RWPE2 (cell line): ENCODE results near the gene TRPM1.

Experiments
- ATAC-seq: fragments of 200-7000 bp; cut with Tn5 transposase; 3 replicates; pipeline ENCODE4 v1.9.1; 2021; ENCODE audit warnings: low read depth
- DNase-seq: peaks from one replicate; pipeline ENCODE4 v3.0.0-alpha.2; 2020; ENCODE audit warnings: low spot score
- H3K27ac ChIP-seq: fragments of 450-650 bp; 2 replicates; pipeline ENCODE4 v1.5.1; 2017; ENCODE audit warnings: mild to moderate bottlenecking; ENCODE audit not compliant: poor library complexity, severe bottlenecking
- H3K27me3 ChIP-seq: fragments of 250-450 bp; sonication (Bioruptor Pico); 2 replicates; pipeline ENCODE4 v1.5.1; 2021; ENCODE audit warnings: mild to moderate bottlenecking, moderate library complexity; ENCODE audit not compliant: insufficient read depth, poor library complexity, severe bottlenecking
- H3K36me3 ChIP-seq: fragments of 250-450 bp; sonication (Bioruptor Pico); 2 replicates; pipeline ENCODE4 v1.5.1; 2020; ENCODE audit warnings: low read depth, mild to moderate bottlenecking, moderate library complexity
- H3K4me1 ChIP-seq: fragments of 250-450 bp; sonication (Bioruptor Pico); 2 replicates; pipeline ENCODE4 v1.5.1; 2021; ENCODE audit warnings: mild to moderate bottlenecking, moderate library complexity; ENCODE audit not compliant: insufficient read depth, poor library complexity, severe bottlenecking
- H3K4me3 ChIP-seq: fragments of 250-450 bp; sonication (Bioruptor Pico); 2 replicates; pipeline ENCODE4 v1.5.1; 2021; ENCODE audit warnings: mild to moderate bottlenecking, moderate library complexity; ENCODE audit not compliant: severe bottlenecking
- H3K9me3 ChIP-seq: fragments of 250-450 bp; sonication (Bioruptor Pico); 2 replicates; pipeline ENCODE4 v1.5.1; 2021; ENCODE audit warnings: mild to moderate bottlenecking, moderate library complexity; ENCODE audit not compliant: severe bottlenecking
- TF ChIP-seq, protein P1 (sequence below): fragments of 450-650 bp; IDR thresholded peaks from one replicate; pipeline ENCODE4 v1.5.1; 2017; ENCODE audit warnings: mild to moderate bottlenecking, moderate library complexity; ENCODE audit not compliant: poor library complexity, severe bottlenecking

The TRPM1 gene

GRCh38 chr15:31049111-31049510, 52.4 kb downstream of the TRPM1 start:
- Histone ChIP-seq H3K4me1 (no peaks in the 10 kb centered on the region), H3K4me3 (no peak overlapping the region), H3K27ac (no peak overlapping the region), H3K36me3 (no peaks in the 10 kb centered on the region), H3K27me3 (no peaks in the 10 kb centered on the region), H3K9me3 (no peaks in the 10 kb centered on the region)
- ATAC-seq (no peak), DNase-seq (no peak)
- TF ChIP-seq, protein P1, sequence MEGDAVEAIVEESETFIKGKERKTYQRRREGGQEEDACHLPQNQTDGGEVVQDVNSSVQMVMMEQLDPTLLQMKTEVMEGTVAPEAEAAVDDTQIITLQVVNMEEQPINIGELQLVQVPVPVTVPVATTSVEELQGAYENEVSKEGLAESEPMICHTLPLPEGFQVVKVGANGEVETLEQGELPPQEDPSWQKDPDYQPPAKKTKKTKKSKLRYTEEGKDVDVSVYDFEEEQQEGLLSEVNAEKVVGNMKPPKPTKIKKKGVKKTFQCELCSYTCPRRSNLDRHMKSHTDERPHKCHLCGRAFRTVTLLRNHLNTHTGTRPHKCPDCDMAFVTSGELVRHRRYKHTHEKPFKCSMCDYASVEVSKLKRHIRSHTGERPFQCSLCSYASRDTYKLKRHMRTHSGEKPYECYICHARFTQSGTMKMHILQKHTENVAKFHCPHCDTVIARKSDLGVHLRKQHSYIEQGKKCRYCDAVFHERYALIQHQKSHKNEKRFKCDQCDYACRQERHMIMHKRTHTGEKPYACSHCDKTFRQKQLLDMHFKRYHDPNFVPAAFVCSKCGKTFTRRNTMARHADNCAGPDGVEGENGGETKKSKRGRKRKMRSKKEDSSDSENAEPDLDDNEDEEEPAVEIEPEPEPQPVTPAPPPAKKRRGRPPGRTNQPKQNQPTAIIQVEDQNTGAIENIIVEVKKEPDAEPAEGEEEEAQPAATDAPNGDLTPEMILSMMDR = no peak

DNA sequence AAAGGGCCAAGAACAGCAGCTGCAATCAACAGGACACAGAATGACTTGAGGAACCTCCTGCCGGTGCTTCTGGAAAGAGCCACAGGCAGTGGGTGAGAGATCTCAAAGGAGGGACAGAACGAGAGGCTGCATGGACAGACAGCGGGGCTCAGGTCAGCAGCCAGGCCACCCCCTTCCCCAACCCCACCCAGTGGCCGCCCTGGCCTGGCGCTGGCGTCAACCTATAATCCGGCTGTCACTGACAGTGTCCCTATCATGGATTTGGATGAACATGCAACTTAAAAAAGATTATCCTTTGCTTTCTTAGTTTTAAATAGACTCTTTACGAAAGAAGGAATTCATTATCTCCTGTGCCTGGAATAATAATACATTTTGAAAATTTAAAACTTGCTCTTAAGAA, 54.1 kb downstream of the TRPM1 start:
- no peaks in the 10 kb centered on the region for H3K9me3 ChIP-seq
- DNase-seq (no peak), ATAC-seq (no peak)
- no peak overlapping the region for H3K4me3 ChIP-seq
- TF ChIP-seq, protein P1 = no peak
- H3K4me1 ChIP-seq = no peaks in the 10 kb centered on the region
- no peaks in the 10 kb centered on the region for H3K36me3 ChIP-seq
- H3K27me3 ChIP-seq = no peaks in the 10 kb centered on the region
- H3K27ac ChIP-seq = no peak overlapping the region

- TF ChIP-seq, protein P1 = no peak
- H3K36me3 ChIP-seq = no peaks in the 10 kb centered on the region
These were observed 54.7 kb downstream of the TRPM1 start for GRCh38 chr15:31046759-31047359.

DNA sequence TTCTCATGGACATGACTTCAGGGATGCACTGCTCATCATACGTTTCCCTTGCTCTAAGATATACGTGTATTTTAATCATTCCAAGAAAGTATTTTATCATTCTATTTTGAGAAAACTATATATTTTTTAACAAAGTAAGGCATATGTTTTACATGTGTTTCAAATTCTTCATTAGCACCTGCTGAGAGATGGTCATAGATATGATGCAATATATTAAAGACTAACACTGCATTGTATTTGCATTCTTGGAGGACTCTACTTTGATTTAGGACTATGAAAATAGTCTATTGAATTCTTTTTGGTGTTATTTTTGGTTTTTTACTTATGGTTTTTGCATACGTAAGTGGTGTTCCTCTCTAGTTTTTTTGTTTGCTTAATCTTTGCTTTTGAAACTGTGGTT, 55.9 kb downstream of the TRPM1 start:
- H3K36me3 ChIP-seq = no peaks in the 10 kb centered on the region
- no peak overlapping the region for H3K4me3 ChIP-seq
- H3K4me1 ChIP-seq = no peaks in the 10 kb centered on the region
- TF ChIP-seq, protein P1 = no peak
- ATAC-seq = no peak
- H3K27ac ChIP-seq = no peak overlapping the region
- no peaks in the 10 kb centered on the region for H3K9me3 ChIP-seq
- DNase-seq = no peak
- no peaks in the 10 kb centered on the region for H3K27me3 ChIP-seq

More at GRCh38 chr15:31046759-31047359, 54.7 kb downstream of the TRPM1 start:
- no peak overlapping the region for H3K27ac ChIP-seq
- H3K27me3 ChIP-seq = no peaks in the 10 kb centered on the region
- H3K4me3 ChIP-seq = no peak overlapping the region
- DNase-seq (no peak), ATAC-seq (no peak)
- no peaks in the 10 kb centered on the region for H3K4me1 ChIP-seq
- no peaks in the 10 kb centered on the region for H3K9me3 ChIP-seq

DNA sequence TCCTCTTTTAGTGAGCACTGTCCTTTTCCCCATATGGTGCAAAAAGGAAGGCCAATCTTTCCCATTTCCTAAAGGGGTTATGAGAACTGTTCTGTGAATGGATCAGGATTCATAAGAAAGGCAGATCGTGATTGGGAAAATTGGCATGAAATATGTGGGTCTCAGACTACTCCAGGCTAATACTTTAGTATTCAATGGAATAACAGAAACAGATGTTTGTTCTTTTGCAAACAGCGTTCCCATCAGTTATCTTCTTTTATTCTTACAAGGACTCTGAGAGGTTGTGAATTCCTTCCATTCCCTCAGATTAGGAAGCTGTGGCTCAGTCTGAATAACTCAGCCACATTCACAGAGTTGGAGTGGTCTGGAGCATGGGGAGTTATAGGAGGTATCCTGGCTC, 58.8 kb downstream of the TRPM1 start:
- no peak overlapping the region for H3K4me3 ChIP-seq
- H3K27ac ChIP-seq = no peak overlapping the region
- H3K4me1 ChIP-seq = no peaks in the 10 kb centered on the region
- H3K27me3 ChIP-seq = no peaks in the 10 kb centered on the region
- no peak for ATAC-seq
- no peaks in the 10 kb centered on the region for H3K36me3 ChIP-seq
- DNase-seq = no peak
- TF ChIP-seq, protein P1 = no peak
- H3K9me3 ChIP-seq = no peaks in the 10 kb centered on the region
